IMR-90 (cell line): ENCODE results near the gene CENPN. TPM values are rescaled to one million over a fixed set of nuclear protein-coding genes. Genes with fewer than 3 reads are reported as not detected.

Source experiments
- ATAC-seq: fragments of 200-7000 bp; cut with Tn5 transposase; 2 replicates; pipeline ENCODE4 v1.9.1; 2020; ENCODE audit warnings: low read depth, mild to moderate bottlenecking, moderate library complexity
- BruUV-seq: library from RNA; stranded (reverse); fragments of 400-500 nt; replicated peaks from 2 replicates; lab custom pipeline; 2021; lab: Mats Ljungman, UMichigan
- CTCF ChIA-PET: fragments of 300-600 bp; formaldehyde crosslinking; extraction: SDS; loops from one replicate; lab custom pipeline; 2021; ENCODE audit warnings: antibody characterized with exemption; lab: Yijun Ruan, JAX
- POLR2A ChIA-PET: fragments of 300-600 bp; sonication (Branson Sonifier 250); formaldehyde crosslinking; loops from one replicate; lab custom pipeline; 2022; ENCODE audit warnings: antibody characterized with exemption; ENCODE audit not compliant: unreplicated experiment; lab: Charles Lee
- DNase-seq: peaks from one replicate; pipeline ENCODE4 v3.0.0; 2013
- H2AFZ ChIP-seq: replicated peaks from 2 replicates; pipeline ENCODE3; 2013; ENCODE audit warnings: low read length, mild to moderate bottlenecking; ENCODE audit not compliant: poor library complexity
- H2AK5ac ChIP-seq: 2 replicates; pipeline ENCODE4 v1.6.1; 2013; ENCODE audit warnings: low read depth, low read length, inconsistent platforms
- H2AK9ac ChIP-seq: replicated peaks from 2 replicates; pipeline ENCODE3; 2013; ENCODE audit warnings: mild to moderate bottlenecking, low read depth, low read length, moderate library complexity; ENCODE audit not compliant: poor library complexity
- H2BK120ac ChIP-seq: 2 replicates; pipeline ENCODE4 v1.6.1; 2013; ENCODE audit warnings: low read depth, low read length, inconsistent platforms
- H2BK15ac ChIP-seq: 3 replicates; pipeline ENCODE4 v1.6.1; 2013; ENCODE audit warnings: low read depth, low read length, inconsistent platforms
- H2BK20ac ChIP-seq: 2 replicates; pipeline ENCODE4 v1.6.1; 2013; ENCODE audit warnings: low read depth, mild to moderate bottlenecking, inconsistent platforms, low read length, moderate library complexity
- H2BK5ac ChIP-seq: 2 replicates; pipeline ENCODE4 v1.6.1; 2013; ENCODE audit warnings: mild to moderate bottlenecking, low read depth, low read length, inconsistent platforms; ENCODE audit not compliant: poor library complexity, severe bottlenecking
- H3K14ac ChIP-seq: replicated peaks from 2 replicates; pipeline ENCODE4 v1.6.1; 2013; ENCODE audit warnings: low read depth, low read length, inconsistent platforms
- H3K18ac ChIP-seq: 2 replicates; pipeline ENCODE4 v1.6.1; 2013; ENCODE audit warnings: low read depth, low read length, control low read depth
- H3K23ac ChIP-seq: 2 replicates; pipeline ENCODE4 v1.6.1; 2013; ENCODE audit warnings: low read depth, low read length, inconsistent platforms
- H3K27ac ChIP-seq: 2 replicates; pipeline ENCODE4 v1.5.1; 2013; ENCODE audit warnings: mild to moderate bottlenecking, control low read depth, low read length; ENCODE audit not compliant: insufficient read depth
- H3K27me3 ChIP-seq: 2 replicates; pipeline ENCODE4 v1.6.1; 2013; ENCODE audit warnings: low read length; ENCODE audit not compliant: control insufficient read depth, insufficient read depth
- H3K36me3 ChIP-seq: 2 replicates; pipeline ENCODE4 v1.6.1; 2013; ENCODE audit warnings: low read length, mixed read lengths; ENCODE audit not compliant: control insufficient read depth, insufficient read depth
- H3K4ac ChIP-seq: 2 replicates; pipeline ENCODE4 v1.6.1; 2013; ENCODE audit warnings: low read depth, low read length, inconsistent platforms
- H3K4me1 ChIP-seq: 2 replicates; pipeline ENCODE4 v1.6.1; 2013; ENCODE audit warnings: low read length, mixed read lengths; ENCODE audit not compliant: control insufficient read depth, insufficient read depth
- H3K4me2 ChIP-seq: 2 replicates; pipeline ENCODE4 v1.6.1; 2013; ENCODE audit warnings: low read depth, mild to moderate bottlenecking, control low read depth, low read length, moderate library complexity
- H3K4me3 ChIP-seq: 2 replicates; pipeline ENCODE4 v1.5.1; 2013; ENCODE audit warnings: low read depth, mild to moderate bottlenecking, control low read depth, low read length, moderate library complexity; ENCODE audit not compliant: insufficient read depth
- H3K56ac ChIP-seq: 2 replicates; pipeline ENCODE4 v1.6.1; 2013; ENCODE audit warnings: low read length, inconsistent platforms; ENCODE audit not compliant: insufficient read depth; ENCODE audit errors: extremely low read depth
- H3K79me1 ChIP-seq, 2 experiments: 2 replicates each; pipeline ENCODE4 v1.6.1; 2013; ENCODE audit warnings: low read length in 2 of 2, inconsistent platforms in 1 of 2, low read depth in 1 of 2
- H3K9ac ChIP-seq: 2 replicates; pipeline ENCODE4 v1.6.1; 2013; ENCODE audit warnings: low read depth, low read length, control low read depth
- H3K9me1 ChIP-seq: 2 replicates; pipeline ENCODE4 v1.6.1; 2013; ENCODE audit warnings: low read length, inconsistent platforms; ENCODE audit not compliant: insufficient read depth
- H3K9me3 ChIP-seq: 2 replicates; pipeline ENCODE4 v1.6.1; 2013; ENCODE audit warnings: low read length; ENCODE audit not compliant: control insufficient read depth, insufficient read depth
- H4K20me1 ChIP-seq: 2 replicates; pipeline ENCODE4 v1.6.1; 2013; ENCODE audit warnings: low read length, inconsistent platforms; ENCODE audit not compliant: insufficient read depth
- H4K5ac ChIP-seq: 2 replicates; pipeline ENCODE4 v1.6.1; 2013; ENCODE audit warnings: mild to moderate bottlenecking, low read depth, low read length, control low read depth
- H4K8ac ChIP-seq, 2 experiments: 2 replicates each; pipeline ENCODE4 v1.6.1; 2013; ENCODE audit warnings: low read depth in 2 of 2, low read length in 2 of 2, control low read depth in 1 of 2, inconsistent platforms in 1 of 2
- H4K91ac ChIP-seq: 2 replicates; pipeline ENCODE4 v1.6.1; 2013; ENCODE audit warnings: low read depth, low read length, inconsistent platforms; ENCODE audit not compliant: insufficient read depth
- CEBPB ChIP-seq: IDR thresholded peaks from 2 replicates; pipeline ENCODE4 v1.6.1; 2012; ENCODE audit warnings: low read depth, low read length, improper control_type of control experiment
- NFE2L2 ChIP-seq: fragments of 150-350 bp; IDR thresholded peaks from 2 replicates; pipeline ENCODE4 v1.6.1; 2016; ENCODE audit warnings: low read depth, mild to moderate bottlenecking, low read length
- POLR2A ChIP-seq: IDR thresholded peaks from 2 replicates; pipeline ENCODE4 v1.6.1; 2012; ENCODE audit warnings: mild to moderate bottlenecking, low read depth, low read length
- SMC3 ChIP-seq: fragments of 150-350 bp; IDR thresholded peaks from 2 replicates; pipeline ENCODE4 v1.6.1; 2016; ENCODE audit warnings: low read depth, mild to moderate bottlenecking, antibody characterized with exemption, low read length, moderate library complexity
- dilution Hi-C: fragments of 300-500 bp; cut with HindIII; formaldehyde crosslinking; loops from one replicate; pipeline ENCODE4 v1.14.3; 2018; ENCODE audit warnings: low sequenced_read_pairs; ENCODE audit not compliant: unreplicated experiment
- in situ Hi-C: fragments of 300-500 bp; cut with MboI; formaldehyde crosslinking; loops from 3 replicates; pipeline ENCODE4 v1.14.3; 2019; ENCODE audit warnings: low sequenced_read_pairs, inconsistent platforms, mixed read lengths
- intact Hi-C: fragments of 100-400 bp; cut with micrococcal nuclease; formaldehyde crosslinking; loops from 2 replicates; pipeline ENCODE4 v1.10.0; 2022
- polyA plus RNA-seq, 3 experiments: library from polyadenylated mRNA; depleted of rRNA; stranded (reverse); fragments of >200 nt; gene quantifications; 2 replicates each; pipeline ENCODE4 v1.2.3, GENCODE V29; 2012; ENCODE audit warnings: low replicate concordance in 1 of 3
- total RNA-seq: library from RNA; depleted of rRNA; stranded (reverse); fragments of >200 nt; gene quantifications from 2 replicates; pipeline ENCODE4 v1.2.3, GENCODE V29; 2012
- TF ChIP-seq, protein P1 (sequence below): fragments of 150-350 bp; IDR thresholded peaks from 2 replicates; pipeline ENCODE4 v1.6.1; 2016; ENCODE audit warnings: low read depth, mild to moderate bottlenecking, low read length, moderate library complexity, borderline replicate concordance
- TF ChIP-seq, protein P2 (sequence below): fragments of 150-350 bp; IDR thresholded peaks from 2 replicates; pipeline ENCODE4 v1.6.1; 2017; ENCODE audit warnings: mild to moderate bottlenecking, antibody characterized with exemption, low read length, low read depth

Gene CENPN
- total and polyA plus RNA-seq, 2 of the 4 experiments (the other 2 are of a cell fraction), result 20.5 to 22.8 TPM

DNA sequence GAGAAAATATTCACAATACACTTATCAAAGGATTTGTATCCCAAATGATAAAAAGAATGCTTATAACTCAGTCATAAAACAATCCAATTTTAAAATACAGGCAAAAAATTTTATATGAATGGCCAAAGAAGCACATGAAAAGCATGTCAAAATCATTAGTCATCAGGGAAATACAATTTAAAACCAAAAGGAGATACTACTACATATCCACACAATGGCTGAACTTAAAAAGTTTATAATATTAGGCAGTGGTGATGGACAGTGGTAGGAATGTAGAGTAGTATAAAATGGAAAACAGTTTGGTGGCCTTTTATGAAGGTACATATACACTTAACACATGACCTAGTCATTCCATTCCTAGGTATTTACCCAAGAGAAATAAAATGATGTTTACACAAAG lies 12.6 kb upstream of the CENPN start:
- Histone ChIP-seq H3K56ac (no peak overlapping the region), H3K4me3 (no peak overlapping the region), H3K4ac (no peak overlapping the region), H2BK120ac (no peak overlapping the region), H2AK5ac (no peak overlapping the region), H3K18ac (no peak overlapping the region), H3K14ac (no peak overlapping the region), H2BK5ac (peak overlapping the region; percentile 17), H3K9me1 (no peaks in the 10 kb centered on the region; the same call in 1 of the 2 replicates), H3K27me3 (no peaks in the 10 kb centered on the region), H3K4me1 (peaks cover 13% of the 10 kb centered on the region), H2BK20ac (no peak overlapping the region), H3K27ac (no peak overlapping the region), H4K8ac (no peak overlapping the region), H3K23ac (no peak overlapping the region), H4K20me1 (no peaks in the 10 kb centered on the region; the same call in 1 of the 2 replicates), H2BK15ac (no peak overlapping the region), H3K9ac (no peak overlapping the region), H3K4me2 (no peak overlapping the region), H4K91ac (no peak overlapping the region), H4K5ac (no peak overlapping the region), H3K79me1 (peaks cover 27 to 45% of the 10 kb centered on the region in 2 experiments), H2AFZ (no peak overlapping the region), H3K36me3 (no peaks in the 10 kb centered on the region; the same call in 1 of the 2 replicates), H2AK9ac (no peak overlapping the region), H3K9me3 (no peaks in the 10 kb centered on the region)
- dilution Hi-C loops, result no loop called here
- intact Hi-C loops, result no loop called here
- POLR2A ChIA-PET, result no interaction called here
- DNase-seq (peak; percentile 39), ATAC-seq (no peak)
- no TSS peak for BruUV-seq
- CTCF ChIA-PET, result no interaction called here
- in situ Hi-C loops, result no loop called here
- TF ChIP-seq SMC3, result no peak
- TF ChIP-seq, protein P1, sequence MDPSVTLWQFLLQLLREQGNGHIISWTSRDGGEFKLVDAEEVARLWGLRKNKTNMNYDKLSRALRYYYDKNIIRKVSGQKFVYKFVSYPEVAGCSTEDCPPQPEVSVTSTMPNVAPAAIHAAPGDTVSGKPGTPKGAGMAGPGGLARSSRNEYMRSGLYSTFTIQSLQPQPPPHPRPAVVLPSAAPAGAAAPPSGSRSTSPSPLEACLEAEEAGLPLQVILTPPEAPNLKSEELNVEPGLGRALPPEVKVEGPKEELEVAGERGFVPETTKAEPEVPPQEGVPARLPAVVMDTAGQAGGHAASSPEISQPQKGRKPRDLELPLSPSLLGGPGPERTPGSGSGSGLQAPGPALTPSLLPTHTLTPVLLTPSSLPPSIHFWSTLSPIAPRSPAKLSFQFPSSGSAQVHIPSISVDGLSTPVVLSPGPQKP, result no peak
- TF ChIP-seq POLR2A, result no peak
- no peak for TF ChIP-seq CEBPB
- TF ChIP-seq NFE2L2, result no peak
- TF ChIP-seq, protein P2, sequence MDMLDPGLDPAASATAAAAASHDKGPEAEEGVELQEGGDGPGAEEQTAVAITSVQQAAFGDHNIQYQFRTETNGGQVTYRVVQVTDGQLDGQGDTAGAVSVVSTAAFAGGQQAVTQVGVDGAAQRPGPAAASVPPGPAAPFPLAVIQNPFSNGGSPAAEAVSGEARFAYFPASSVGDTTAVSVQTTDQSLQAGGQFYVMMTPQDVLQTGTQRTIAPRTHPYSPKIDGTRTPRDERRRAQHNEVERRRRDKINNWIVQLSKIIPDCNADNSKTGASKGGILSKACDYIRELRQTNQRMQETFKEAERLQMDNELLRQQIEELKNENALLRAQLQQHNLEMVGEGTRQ, result no peak
